Pancreas (tissue), 10 donors: ENCODE results near the gene BRSK2. TPM values are rescaled to one million over a fixed set of nuclear protein-coding genes. Genes with fewer than 3 reads are reported as not detected.

ENCODE experiments used
- ATAC-seq, 4 donors: fragments of 200-7000 bp; cut with Tn5 transposase; one replicate each; pipeline versions ENCODE4 v1.8.0 to v1.9.1; 2020; ENCODE audit warnings: mild to moderate bottlenecking in 4 of 4, moderate library complexity in 4 of 4
- DNase-seq, 6 donors: peaks; one replicate each; pipeline ENCODE4 v3.0.0-alpha.2; 2020
- FAIRE-seq: peaks from 2 replicates; lab custom pipeline; 2012; peaks lifted over from hg19 to GRCh38; lab: Jason Lieb, UNC
- H3K27ac ChIP-seq, 4 donors: fragments of 200-600 bp; sonication (generic); 1 replicate in 3 of 4; 2 replicates in 1 of 4; pipeline versions ENCODE4 v1.5.0 to v1.8.0; 2020
- H3K27me3 ChIP-seq, 4 donors: fragments of 200-600 bp; one replicate each; pipeline ENCODE4 v1.8.0; 2021
- H3K36me3 ChIP-seq, 3 donors: fragments of 200-600 bp; sonication (generic) in 1 of 3; one replicate each; pipeline versions ENCODE4 v1.5.0 to v1.8.0; 2020 to 2021
- H3K4me1 ChIP-seq, 3 donors: fragments of 200-600 bp; one replicate each; pipeline ENCODE4 v1.8.0; 2021
- H3K4me3 ChIP-seq, 4 donors: fragments of 200-600 bp; sonication (generic) in 2 of 4; one replicate each; pipeline versions ENCODE4 v1.5.0 to v1.8.0; 2020 to 2021
- H3K9me3 ChIP-seq, 4 donors: fragments of 200-600 bp; one replicate each; pipeline ENCODE4 v1.8.0; 2021
- CTCF ChIP-seq, 4 donors: fragments of 200-600 bp; sonication (generic) in 3 of 4; IDR thresholded peaks; one replicate each; pipeline versions ENCODE4 v1.5.0 to v1.8.0; 2021; ENCODE audit warnings: antibody characterized with exemption in 4 of 4
- WGBS, 2 donors: extraction: QIAGEN DNeasy Blood & Tissue Kit; methylation state at CpG; one replicate each; pipeline ENCODE4 v1.1.7; 2013; 5-methylcytosine and 5-hydroxymethylcytosine counted together
- intact Hi-C, 3 donors: fragments of 100-400 bp; cut with DNase I; formaldehyde crosslinking; loops; one replicate each; pipeline versions ENCODE4 v1.11.1 to v1.14.2; 2022
- polyA plus RNA-seq, 2 donors: library from polyadenylated mRNA; stranded (reverse); fragments of 200-250 nt; gene quantifications; one replicate each; pipeline ENCODE4 v1.2.3, GENCODE V29; 2013
- total RNA-seq, 6 donors: library from RNA; stranded (reverse); fragmentation: NEBNext Ultra II Directional in 4 of 6; extraction: Animal tissue kit (Norgen Biotek cat#: 25700) in 4 of 6; gene quantifications; one replicate each; pipeline versions ENCODE4 v1.2.1 to v1.2.4, GENCODE V29; 2021 to 2023
- donor health status: healthy with polysubstance abuse.
- donor health status: DM: no; HTN: no; CAD: no; lungs with moderate emphysema.
- donor health status: DM: no; HTN: no; CAD: no.
- donor health status: control.
- donor health status: control.
- donor health status: Bipolar disorder and iron deficiency.
- donor health status: DM: yes; HTN: yes; CAD: no.
- donor health status: DM: no; HTN: no; CAD: no.
- donor health status: DM: no; HTN: no; CAD: no.
- donor health status: DM: yes; HTN: yes; CAD: no.

The BRSK2 gene
- total and polyA plus RNA-seq, 8 donors = 44.2 to 215 (median 70.9) TPM

GRCh38 chr11:1445741-1446445 lies 56.2 kb downstream of the BRSK2 start:
- 87 to 88% methylated on average over 29 to 30 of the region's 30 CpGs for WGBS, 2 donors
- H3K9me3 ChIP-seq = no peaks in the 10 kb centered on the region
- FAIRE-seq (no peak), ATAC-seq (peak; percentile 29 to 35 (median 30)), DNase-seq (no peak)
- no peak overlapping the region for H3K27ac ChIP-seq
- intact Hi-C loops = no loop called here
- no peaks in the 10 kb centered on the region for H3K27me3 ChIP-seq
- no peak for TF ChIP-seq CTCF (IDR thresholded peaks at IDR 0.05)
- H3K4me1 ChIP-seq = no peaks in the 10 kb centered on the region
- peaks cover 0 to 31% (median 0%) of the 10 kb centered on the region in 3 donors for H3K36me3 ChIP-seq
- no peak overlapping the region for H3K4me3 ChIP-seq

- H3K4me1 ChIP-seq = no peaks in the 10 kb centered on the region
- intact Hi-C loops = no loop called here
- TF ChIP-seq CTCF (IDR thresholded peaks at IDR 0.05) = no peak
- H3K9me3 ChIP-seq = no peaks in the 10 kb centered on the region
- no peak overlapping the region for H3K27ac ChIP-seq
- WGBS, 2 donors = 72 to 79% methylated on average over 9 of the region's 9 CpGs
- ATAC-seq (no peak), FAIRE-seq (no peak), DNase-seq (no peak)
- no peak overlapping the region for H3K4me3 ChIP-seq
- H3K27me3 ChIP-seq = no peaks in the 10 kb centered on the region
- peaks cover 0 to 39% (median 0%) of the 10 kb centered on the region in 3 donors for H3K36me3 ChIP-seq
Observed at GRCh38 chr11:1446623-1447022, 56.9 kb downstream of the BRSK2 start.

- WGBS, 2 donors = 84 to 87% methylated on average over 44 to 49 of the region's 49 CpGs
- intact Hi-C loops = no loop called here
- DNase-seq (no peak), FAIRE-seq (no peak), ATAC-seq (no peak)
- Histone ChIP-seq H3K27ac (no peak overlapping the region), H3K27me3 (no peaks in the 10 kb centered on the region), H3K36me3 (peaks cover 0 to 29% (median 0%) of the 10 kb centered on the region in 3 donors), H3K4me3 (no peak overlapping the region), H3K9me3 (no peaks in the 10 kb centered on the region), H3K4me1 (no peaks in the 10 kb centered on the region)
- TF ChIP-seq CTCF (IDR thresholded peaks at IDR 0.05) = no peak
Observed at GRCh38 chr11:1447845-1448825, 58.4 kb downstream of the BRSK2 start.

GRCh38 chr11:1448882-1449281 lies 59.1 kb downstream of the BRSK2 start:
- intact Hi-C loops = no loop called here
- 79 to 82% methylated on average over 20 to 24 of the region's 24 CpGs for WGBS, 2 donors
- Histone ChIP-seq H3K36me3 (peaks cover 0 to 24% (median 0%) of the 10 kb centered on the region in 3 donors), H3K27me3 (no peaks in the 10 kb centered on the region), H3K27ac (no peak overlapping the region), H3K4me1 (no peaks in the 10 kb centered on the region), H3K4me3 (no peak overlapping the region), H3K9me3 (no peaks in the 10 kb centered on the region)
- no peak for ATAC-seq
- no peak for TF ChIP-seq CTCF (IDR thresholded peaks at IDR 0.05)
- FAIRE-seq = no peak
- DNase-seq = no peak
